Sigmoid colon (tissue), 7 donors: Measurements from ENCODE around the gene KIF26B. TPM values are rescaled to one million over a fixed set of nuclear protein-coding genes. Genes with fewer than 3 reads are reported as not detected.

Source experiments
- DNase-seq: peaks from one replicate; pipeline ENCODE4 v3.0.0-alpha.2; 2019
- H3K27ac ChIP-seq, 4 donors: fragments of 200-600 bp; sonication (generic); one replicate each; pipeline ENCODE4 v1.5.1; 2016 to 2019; ENCODE audit warnings: mild to moderate bottlenecking in 1 of 4
- H3K27me3 ChIP-seq, 3 donors: fragments of 200-600 bp; sonication (generic); one replicate each; pipeline ENCODE4 v1.5.1; 2019; ENCODE audit warnings: mild to moderate bottlenecking in 1 of 3
- H3K36me3 ChIP-seq, 4 donors: fragments of 200-600 bp; sonication (generic); one replicate each; pipeline ENCODE4 v1.5.1; 2016 to 2019
- H3K4me1 ChIP-seq, 4 donors: fragments of 200-600 bp; sonication (generic); one replicate each; pipeline ENCODE4 v1.5.1; 2017 to 2019
- H3K4me3 ChIP-seq, 4 donors: fragments of 200-600 bp; sonication (generic); one replicate each; pipeline ENCODE4 v1.5.1; 2017 to 2019; ENCODE audit warnings: mild to moderate bottlenecking in 2 of 4, moderate library complexity in 1 of 4
- H3K9me3 ChIP-seq, 4 donors: fragments of 200-600 bp in 3 of 4; sonication (generic) in 3 of 4; one replicate each; pipeline versions ENCODE4 v1.5.1 to v1.6.1; 2013 to 2019
- EP300 ChIP-seq, 4 donors: sonication (generic); formaldehyde crosslinking; IDR thresholded peaks; one replicate each; pipeline ENCODE4 v1.6.1; 2017; ENCODE audit warnings: antibody characterized with exemption in 4 of 4
- POLR2A ChIP-seq, 2 donors: fragments of 450-650 bp; IDR thresholded peaks; one replicate each; pipeline ENCODE4 v1.6.1; 2016; ENCODE audit warnings: antibody characterized with exemption in 2 of 2, mild to moderate bottlenecking in 2 of 2, moderate library complexity in 2 of 2
- POLR2AphosphoS5 ChIP-seq, 4 donors: sonication (generic); formaldehyde crosslinking; IDR thresholded peaks; one replicate each; pipeline ENCODE4 v1.6.1; 2017; ENCODE audit warnings: antibody characterized with exemption in 4 of 4
- WGBS, 2 donors: extraction: QIAGEN DNeasy Blood & Tissue Kit; methylation state at CpG; one replicate each; pipeline ENCODE4 v1.1.7; 2013; 5-methylcytosine and 5-hydroxymethylcytosine counted together
- intact Hi-C: fragments of 100-400 bp; cut with DNase I; formaldehyde crosslinking; loops from one replicate; pipeline ENCODE4 v1.15.1; 2023
- polyA plus RNA-seq, 3 donors: library from polyadenylated mRNA; stranded (reverse); fragments of 200-250 nt; gene quantifications; one replicate each; pipeline ENCODE4 v1.2.3, GENCODE V29; 2013
- total RNA-seq, 4 donors: library from RNA; depleted of rRNA; stranded (reverse); fragments of >200 nt; gene quantifications; one replicate each; pipeline ENCODE4 v1.1.0, GENCODE V29; 2016
- TF ChIP-seq, protein P1 (sequence below), 4 experiments: fragments of 450-650 bp in 3 of 4; fragments of 200-600 bp in 1 of 4; IDR thresholded peaks; one replicate each; pipeline ENCODE4 v1.5.1; 2016 to 2019; ENCODE audit warnings: antibody characterized with exemption in 4 of 4, mild to moderate bottlenecking in 3 of 4, moderate library complexity in 2 of 4
- donor health status: healthy with polysubstance abuse.
- donor health status: Bipolar disorder and iron deficiency.
- donor health status: healthy.

The KIF26B gene
- total and polyA plus RNA-seq, 7 donors = under 0.01 to 5.5 (median 1.4) TPM; not detected in 1

DNA sequence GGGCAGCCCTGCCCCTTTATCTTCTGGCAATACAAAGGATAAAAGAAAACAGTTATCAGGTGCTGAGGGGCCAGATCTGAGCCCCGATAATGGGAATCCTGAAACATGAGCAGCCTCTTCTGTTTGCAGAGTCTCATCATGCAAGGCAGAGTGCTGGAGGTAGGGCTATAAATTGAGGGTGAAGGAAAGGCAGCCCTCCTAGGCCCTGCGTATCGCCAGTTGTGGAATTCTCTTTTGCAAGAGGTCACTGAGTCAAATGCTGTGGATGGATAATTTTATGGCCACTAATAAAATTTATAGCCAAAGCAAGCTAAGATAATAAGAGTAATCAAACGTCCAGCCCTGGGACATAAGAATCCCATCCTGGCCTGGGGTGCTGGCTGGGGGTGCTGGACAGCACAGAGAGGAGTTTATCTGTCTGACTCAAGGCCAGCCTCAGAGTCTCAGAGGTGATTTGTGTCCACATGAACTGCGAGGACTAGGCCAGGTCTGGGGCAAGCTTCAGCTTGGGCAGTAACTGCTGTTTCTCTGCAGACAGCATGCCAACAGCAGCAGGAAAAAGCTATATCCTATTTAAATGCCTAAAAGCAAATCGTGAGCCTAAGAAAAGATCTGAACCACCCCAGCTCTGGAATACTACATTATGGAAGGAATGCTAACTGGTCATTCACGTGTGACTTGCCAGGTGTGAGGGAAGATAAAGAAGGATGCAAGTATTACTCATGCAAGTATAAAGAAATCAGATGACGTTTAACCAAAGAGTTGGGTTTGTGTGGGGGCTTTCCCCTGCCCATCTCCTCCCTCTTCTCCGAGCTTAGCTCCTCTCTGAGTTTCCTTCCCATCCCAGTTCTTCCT lies 254.8 kb downstream of the KIF26B start:
- H3K4me1 ChIP-seq = peaks cover 0 to 4% (median 0%) of the 10 kb centered on the region in 4 donors
- 28 to 70% methylated on average over 9 of the region's 9 CpGs for WGBS, 2 donors
- TF ChIP-seq EP300 (IDR thresholded peaks at IDR 0.05) (no peak), POLR2A (IDR thresholded peaks at IDR 0.05) (no peak), POLR2AphosphoS5 (IDR thresholded peaks at IDR 0.05) (no peak)
- TF ChIP-seq, protein P1, sequence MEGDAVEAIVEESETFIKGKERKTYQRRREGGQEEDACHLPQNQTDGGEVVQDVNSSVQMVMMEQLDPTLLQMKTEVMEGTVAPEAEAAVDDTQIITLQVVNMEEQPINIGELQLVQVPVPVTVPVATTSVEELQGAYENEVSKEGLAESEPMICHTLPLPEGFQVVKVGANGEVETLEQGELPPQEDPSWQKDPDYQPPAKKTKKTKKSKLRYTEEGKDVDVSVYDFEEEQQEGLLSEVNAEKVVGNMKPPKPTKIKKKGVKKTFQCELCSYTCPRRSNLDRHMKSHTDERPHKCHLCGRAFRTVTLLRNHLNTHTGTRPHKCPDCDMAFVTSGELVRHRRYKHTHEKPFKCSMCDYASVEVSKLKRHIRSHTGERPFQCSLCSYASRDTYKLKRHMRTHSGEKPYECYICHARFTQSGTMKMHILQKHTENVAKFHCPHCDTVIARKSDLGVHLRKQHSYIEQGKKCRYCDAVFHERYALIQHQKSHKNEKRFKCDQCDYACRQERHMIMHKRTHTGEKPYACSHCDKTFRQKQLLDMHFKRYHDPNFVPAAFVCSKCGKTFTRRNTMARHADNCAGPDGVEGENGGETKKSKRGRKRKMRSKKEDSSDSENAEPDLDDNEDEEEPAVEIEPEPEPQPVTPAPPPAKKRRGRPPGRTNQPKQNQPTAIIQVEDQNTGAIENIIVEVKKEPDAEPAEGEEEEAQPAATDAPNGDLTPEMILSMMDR (IDR thresholded peaks at IDR 0.05) = no peak
- H3K4me3 ChIP-seq = no peak overlapping the region
- H3K36me3 ChIP-seq = no peaks in the 10 kb centered on the region
- no peak overlapping the region for H3K27ac ChIP-seq
- no peaks in the 10 kb centered on the region for H3K27me3 ChIP-seq
- intact Hi-C loops = no loop called here
- H3K9me3 ChIP-seq = no peaks in the 10 kb centered on the region
- no peak for DNase-seq

DNA sequence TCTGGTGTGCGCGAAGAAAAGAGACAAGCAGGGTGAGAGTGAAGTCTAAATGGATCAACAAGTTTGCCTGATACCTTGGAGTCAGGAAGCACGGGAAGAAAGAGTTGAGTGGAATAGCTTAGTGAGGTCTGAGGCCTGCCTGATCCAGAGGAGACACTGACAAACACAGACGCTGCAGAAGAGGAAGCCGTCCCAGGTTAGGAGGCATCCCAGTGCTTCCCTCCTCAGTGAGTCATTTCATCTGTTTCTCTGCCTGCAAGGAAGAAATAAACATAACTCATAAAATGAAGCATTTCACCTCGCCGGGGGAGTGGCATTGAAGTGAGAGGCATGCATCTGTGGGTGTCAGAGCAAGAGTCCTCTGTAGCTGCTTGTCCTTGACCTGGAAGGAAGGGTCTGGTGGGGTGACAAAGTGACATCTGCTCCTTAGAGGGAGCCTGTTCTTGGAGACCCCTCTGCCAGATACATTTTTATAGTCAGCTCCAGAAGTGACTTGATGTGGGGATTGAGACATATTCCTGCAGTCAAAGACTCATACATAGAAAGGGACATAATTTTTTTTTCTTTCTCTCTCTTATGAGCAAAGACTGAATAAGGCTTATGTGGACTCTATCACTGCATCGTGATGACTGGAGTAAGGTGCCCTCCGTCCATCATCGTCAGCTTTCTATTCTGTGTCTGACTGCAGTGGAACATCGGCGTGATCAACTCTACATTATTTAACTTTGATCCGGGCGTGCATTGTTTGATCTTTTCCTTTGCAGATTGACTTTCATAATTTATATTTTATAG lies 256.7 kb downstream of the KIF26B start:
- TF ChIP-seq EP300 (IDR thresholded peaks at IDR 0.05) (no peak), POLR2AphosphoS5 (IDR thresholded peaks at IDR 0.05) (no peak), POLR2A (IDR thresholded peaks at IDR 0.05) (no peak)
- TF ChIP-seq, protein P1 (IDR thresholded peaks at IDR 0.05) = no peak
- H3K9me3 ChIP-seq = no peaks in the 10 kb centered on the region
- H3K4me3 ChIP-seq = no peak overlapping the region
- no peak overlapping the region for H3K27ac ChIP-seq
- DNase-seq = no peak
- H3K36me3 ChIP-seq = no peaks in the 10 kb centered on the region
- WGBS, 2 donors = 45 to 68% methylated on average over 14 of the region's 14 CpGs
- intact Hi-C loops = no loop called here
- H3K27me3 ChIP-seq = no peaks in the 10 kb centered on the region
- H3K4me1 ChIP-seq = peaks cover 0 to 4% (median 0%) of the 10 kb centered on the region in 4 donors

DNA sequence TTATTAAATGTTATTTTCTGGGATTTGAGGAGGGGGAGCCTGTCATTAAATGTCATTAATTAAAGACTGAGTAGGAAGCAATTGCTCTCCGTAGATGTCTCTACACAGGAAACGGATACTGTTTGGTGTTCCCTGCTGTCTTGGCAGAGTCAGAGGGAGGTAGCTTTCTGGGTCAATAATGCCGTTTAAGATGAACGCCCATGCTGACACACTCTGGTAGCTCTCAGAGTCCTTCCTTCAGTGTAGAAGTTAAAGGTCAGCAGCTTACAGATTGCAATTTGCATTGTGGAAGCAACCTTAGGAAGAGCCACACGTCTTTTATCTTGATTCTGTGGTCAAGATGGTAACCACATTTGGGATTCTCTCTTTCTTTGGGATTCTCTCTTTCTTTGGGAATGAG lies 257.5 kb downstream of the KIF26B start:
- no peak for DNase-seq
- WGBS, 2 donors = 45 to 76% methylated on average over 5 of the region's 5 CpGs
- no peaks in the 10 kb centered on the region for H3K36me3 ChIP-seq
- intact Hi-C loops = no loop called here
- TF ChIP-seq, protein P1 (IDR thresholded peaks at IDR 0.05) = no peak
- TF ChIP-seq EP300 (IDR thresholded peaks at IDR 0.05) = no peak
- no peak for TF ChIP-seq POLR2A (IDR thresholded peaks at IDR 0.05)
- peaks cover 0 to 4% (median 0%) of the 10 kb centered on the region in 4 donors for H3K4me1 ChIP-seq
- no peaks in the 10 kb centered on the region for H3K9me3 ChIP-seq
- H3K27ac ChIP-seq = no peak overlapping the region
- no peaks in the 10 kb centered on the region for H3K27me3 ChIP-seq
- no peak overlapping the region for H3K4me3 ChIP-seq

DNA sequence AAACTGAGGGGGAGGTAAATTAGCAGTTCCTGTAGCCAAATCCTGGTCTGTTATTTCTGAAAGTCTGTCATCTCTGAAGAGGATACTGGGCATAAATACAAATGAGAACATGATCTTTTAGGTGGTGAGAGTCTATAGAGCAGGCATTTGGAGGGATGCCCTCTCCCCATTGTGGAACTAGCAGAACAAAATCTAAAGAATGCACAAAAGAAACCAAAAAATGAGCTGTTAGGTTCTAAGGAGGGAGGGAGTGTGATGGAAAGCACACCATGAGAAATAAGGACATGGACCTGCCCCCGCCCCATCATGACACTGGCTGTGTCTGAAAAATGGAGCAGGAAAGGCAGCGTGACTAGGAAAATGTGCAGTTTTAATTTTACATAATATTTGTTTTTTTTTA lies 262.0 kb downstream of the KIF26B start:
- intact Hi-C loops = no loop called here
- no peak overlapping the region for H3K4me3 ChIP-seq
- H3K4me1 ChIP-seq = no peaks in the 10 kb centered on the region
- H3K27me3 ChIP-seq = no peaks in the 10 kb centered on the region
- no peaks in the 10 kb centered on the region for H3K36me3 ChIP-seq
- WGBS, 2 donors = 88 to 98% methylated on average over 2 of the region's 2 CpGs
- DNase-seq = no peak
- no peak overlapping the region for H3K27ac ChIP-seq
- no peak for TF ChIP-seq POLR2AphosphoS5 (IDR thresholded peaks at IDR 0.05)
- no peak for TF ChIP-seq POLR2A (IDR thresholded peaks at IDR 0.05)
- no peak for TF ChIP-seq EP300 (IDR thresholded peaks at IDR 0.05)
- TF ChIP-seq, protein P1 (IDR thresholded peaks at IDR 0.05) = no peak
- H3K9me3 ChIP-seq = no peaks in the 10 kb centered on the region
